Fibroblast of skin of abdomen (primary cell): Measurements from ENCODE around the gene MEGF9.

ENCODE experiments used
- DNase-seq: peaks from one replicate; pipeline ENCODE4 v3.0.0-alpha.2; 2013

Gene MEGF9

GRCh38 chr9:120702075-120702474 lies 12.2 kb downstream of the MEGF9 start:
- no peak for DNase-seq

DNA sequence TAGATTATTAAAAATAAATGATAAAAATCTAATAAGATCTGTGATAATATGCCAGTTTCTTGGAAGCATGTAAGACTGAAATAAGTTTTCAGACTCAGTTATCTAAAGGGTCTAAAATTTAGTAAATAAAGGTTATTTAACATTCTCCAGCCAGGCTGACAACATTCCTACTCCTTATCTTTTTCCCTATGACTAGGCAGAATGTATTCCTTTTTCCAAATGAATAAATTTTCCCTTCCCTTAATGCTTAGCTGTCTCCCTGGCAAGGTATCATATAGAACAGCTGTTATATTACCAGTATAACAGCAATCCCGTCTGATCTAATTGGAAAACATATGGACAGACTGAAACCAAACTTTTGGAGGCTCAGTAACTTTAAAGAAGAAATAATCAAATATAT lies 13.0 kb downstream of the MEGF9 start:
- no peak for DNase-seq

DNA sequence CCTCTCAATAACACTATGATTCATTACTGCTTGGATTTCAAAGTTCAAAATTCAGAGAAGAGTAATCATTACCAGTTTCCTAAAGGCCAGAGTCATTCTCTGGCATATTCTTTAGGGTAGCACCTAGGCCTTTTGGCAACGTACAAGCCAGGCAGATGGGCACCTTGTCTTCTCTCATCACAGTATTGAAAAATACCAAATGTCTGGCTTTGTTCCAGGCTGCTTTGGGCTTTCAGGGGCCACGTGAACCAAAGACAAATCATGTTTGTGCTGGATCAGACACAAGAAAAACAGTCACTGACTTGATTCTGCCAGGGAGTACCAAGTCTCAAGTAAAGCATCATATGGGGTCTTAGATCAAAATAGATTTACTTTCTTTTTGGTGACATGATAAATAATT lies 15.5 kb downstream of the MEGF9 start:
- DNase-seq: no peak

- DNase-seq: no peak
These were observed 16.8 kb downstream of the MEGF9 start for GRCh38 chr9:120697448-120697847.

GRCh38 chr9:120696551-120697230 lies 17.6 kb downstream of the MEGF9 start:
- no peak for DNase-seq

DNA sequence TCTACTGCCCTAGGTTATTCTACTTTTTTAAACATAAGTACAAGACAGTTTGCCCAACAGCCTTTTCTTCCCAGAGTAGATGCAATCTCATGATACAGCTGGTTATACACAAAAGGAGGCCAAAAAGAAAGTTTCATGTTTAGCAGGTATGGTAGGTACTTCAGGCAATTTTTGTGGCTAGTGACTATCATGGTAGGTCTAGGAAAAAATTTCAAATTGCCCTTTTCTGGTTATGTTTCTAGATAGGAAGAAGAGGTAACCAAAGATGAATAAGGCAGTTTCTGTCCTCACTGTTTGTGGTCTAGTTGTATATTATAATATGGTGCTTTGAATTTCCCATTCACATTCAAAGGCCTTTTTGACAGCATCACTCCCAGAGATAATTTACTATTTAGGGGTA lies 19.7 kb downstream of the MEGF9 start:
- no peak for DNase-seq

DNA sequence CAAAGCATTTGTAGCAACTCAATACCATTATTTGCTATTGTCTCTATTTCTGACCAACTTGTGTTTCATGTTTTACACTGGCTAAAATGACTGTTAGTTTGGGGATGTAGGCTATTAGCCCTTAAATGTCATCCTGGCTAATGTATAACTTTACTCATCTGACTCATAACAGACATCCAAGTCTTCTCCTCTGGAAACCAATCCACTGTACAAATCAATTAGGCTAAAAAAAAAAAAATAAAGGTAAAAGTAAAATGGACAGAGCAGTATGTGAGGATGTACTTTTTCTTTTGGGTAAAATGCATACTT lies 20.6 kb downstream of the MEGF9 start:
- DNase-seq: no peak

GRCh38 chr9:120692901-120693699 lies 21.2 kb downstream of the MEGF9 start:
- peak; percentile 30 for DNase-seq

GRCh38 chr9:120690372-120690771 lies 23.9 kb downstream of the MEGF9 start:
- no peak for DNase-seq

DNA sequence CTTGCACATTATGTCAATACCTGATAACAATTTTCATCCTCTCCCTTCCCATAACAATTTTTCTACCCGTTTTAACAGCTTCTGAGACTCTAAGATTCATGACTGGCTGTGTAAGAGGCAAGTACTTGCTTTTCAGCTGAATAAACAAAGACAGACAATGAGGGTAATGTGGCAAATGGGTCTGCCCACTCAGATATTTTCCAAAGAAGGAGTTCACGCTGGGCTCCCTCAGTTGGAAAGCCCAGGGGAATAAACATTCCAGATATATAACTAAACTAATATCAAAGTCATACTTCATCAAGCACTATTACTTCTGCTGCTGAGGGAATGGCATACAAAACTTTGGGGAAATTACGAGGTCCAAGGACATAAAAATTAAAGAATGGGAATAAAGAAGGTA lies 24.4 kb downstream of the MEGF9 start:
- DNase-seq: no peak

GRCh38 chr9:120688758-120689157 lies 25.5 kb downstream of the MEGF9 start:
- DNase-seq: no peak

GRCh38 chr9:120683150-120683549 lies 31.1 kb downstream of the MEGF9 start:
- no peak for DNase-seq

DNA sequence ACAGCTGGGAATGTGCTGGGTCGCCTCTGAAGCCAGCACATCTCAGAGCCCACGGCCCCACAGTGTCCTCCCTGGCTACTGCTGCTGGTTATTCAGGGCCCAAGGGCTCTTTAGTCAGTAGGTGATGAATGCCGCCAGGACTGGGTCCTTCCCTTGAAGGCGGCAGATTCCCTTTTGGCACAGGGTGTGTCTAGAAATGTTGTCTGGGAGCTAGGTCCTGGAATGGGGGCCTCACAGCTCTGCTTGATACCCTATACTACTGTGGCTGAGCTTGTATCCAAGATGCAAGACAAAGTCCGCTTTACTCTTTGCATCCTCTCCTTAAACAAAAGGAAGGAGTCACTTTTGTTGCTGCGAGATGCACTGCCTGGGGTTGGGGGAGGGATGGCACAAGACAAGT lies 33.1 kb downstream of the MEGF9 start:
- no peak for DNase-seq

GRCh38 chr9:120680579-120680978 lies 33.7 kb downstream of the MEGF9 start:
- no peak for DNase-seq

DNA sequence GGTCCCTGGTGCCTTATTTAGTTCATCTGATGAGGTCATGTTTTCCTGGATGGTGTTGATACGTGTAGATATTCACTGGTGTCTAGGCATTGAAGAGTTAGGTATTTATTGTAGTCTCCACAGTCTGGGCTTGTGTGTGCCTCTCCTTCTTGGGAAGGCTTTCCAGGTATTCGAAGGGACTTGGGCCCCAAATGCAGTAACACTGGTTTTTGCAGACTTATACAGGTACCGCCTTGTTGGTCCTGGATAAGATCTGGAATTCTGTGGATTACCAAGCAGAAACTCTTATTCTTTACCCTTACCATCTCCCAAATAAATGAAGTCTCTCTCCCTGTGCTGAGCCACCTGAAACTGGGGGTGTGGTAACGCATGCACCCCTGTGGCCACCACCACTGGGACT lies 34.1 kb downstream of the MEGF9 start:
- no peak for DNase-seq

- DNase-seq: no peak
These were observed 36.3 kb downstream of the MEGF9 start for GRCh38 chr9:120677965-120678364.

DNA sequence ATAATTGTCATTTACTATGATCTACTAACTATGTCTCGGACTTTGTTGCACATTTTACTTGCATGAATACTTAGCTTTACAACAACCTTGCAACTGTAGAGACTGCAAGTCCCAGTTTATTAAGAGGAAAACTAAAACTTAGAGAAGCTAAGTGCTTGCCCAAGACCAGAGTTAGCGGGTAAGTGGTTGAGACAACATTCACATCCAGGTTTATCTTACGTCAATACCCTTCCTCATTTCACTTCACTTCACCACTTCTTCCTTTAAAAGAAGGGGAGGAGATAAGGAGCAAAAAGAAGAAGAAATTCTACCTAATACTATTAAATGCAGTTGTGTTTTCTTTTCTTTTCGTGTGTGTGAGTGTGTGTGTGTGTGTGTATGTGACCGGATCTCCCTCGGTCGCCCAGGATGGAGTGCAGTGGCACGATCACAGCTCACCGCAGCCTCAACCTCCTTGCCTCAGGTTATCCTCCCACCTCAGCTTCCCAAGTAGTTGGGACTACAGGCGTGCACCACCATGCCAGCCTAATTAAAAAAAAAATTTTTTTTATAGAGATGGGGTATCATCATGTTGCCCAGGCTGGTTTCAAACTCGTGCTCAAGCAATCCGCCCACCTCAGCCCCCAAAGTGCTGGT lies 37.4 kb downstream of the MEGF9 start:
- DNase-seq: no peak

DNA sequence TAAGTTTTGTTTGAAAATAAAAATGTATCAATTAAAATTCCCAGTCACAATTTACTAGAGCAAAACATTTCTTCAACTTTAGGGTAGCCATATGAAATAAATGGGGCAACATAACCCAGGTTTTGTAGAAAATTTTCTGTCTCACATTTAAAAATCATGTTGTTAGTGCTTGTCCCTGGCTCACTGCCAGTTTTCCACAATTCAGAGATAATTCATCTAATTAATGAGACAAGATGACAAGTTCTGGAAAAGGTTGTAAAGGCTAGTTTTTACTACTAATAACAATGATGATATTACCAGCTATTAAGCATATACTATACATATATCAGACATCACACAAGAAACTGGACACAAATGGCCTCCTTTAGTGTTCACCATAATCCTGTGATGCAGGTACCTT lies 45.9 kb downstream of the MEGF9 start:
- no peak for DNase-seq

DNA sequence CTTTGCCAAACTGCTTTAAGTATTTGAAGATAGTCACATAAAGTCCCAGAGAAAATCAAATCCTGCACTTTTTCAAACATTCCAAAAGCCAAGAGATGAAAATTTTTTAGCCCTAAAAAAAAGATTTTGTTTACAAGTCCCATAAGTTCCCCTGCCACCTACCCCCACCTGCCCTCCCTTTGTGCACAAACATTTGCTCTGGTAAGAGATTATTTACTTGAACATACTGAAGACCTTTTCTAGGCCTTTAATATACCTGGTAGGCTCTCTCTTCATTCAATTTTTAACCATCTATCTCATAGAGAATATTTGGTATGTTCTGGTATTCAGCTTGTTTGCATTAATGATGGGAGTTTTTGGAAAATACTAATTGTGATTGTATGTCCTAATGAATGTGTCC lies 50.3 kb downstream of the MEGF9 start:
- DNase-seq: no peak

DNA sequence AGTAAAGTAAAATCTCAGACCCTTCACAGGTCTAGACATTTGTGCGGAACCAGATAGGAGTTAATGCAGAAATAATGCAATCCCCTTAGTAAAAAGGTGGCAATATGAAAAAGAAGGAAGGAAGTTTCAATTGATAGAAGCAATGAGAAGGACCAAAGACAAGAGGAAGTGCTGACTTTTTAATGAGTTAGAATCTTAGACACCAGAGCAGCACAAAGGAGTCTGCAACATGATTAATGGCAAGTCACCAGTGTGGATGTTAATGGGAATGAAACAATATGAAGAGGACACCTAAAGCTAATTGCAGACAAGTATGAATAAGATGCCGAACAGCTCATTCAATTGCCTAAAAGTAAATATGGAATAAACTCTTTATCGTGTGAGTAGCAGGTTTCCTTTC lies 50.9 kb downstream of the MEGF9 start:
- DNase-seq: no peak

DNA sequence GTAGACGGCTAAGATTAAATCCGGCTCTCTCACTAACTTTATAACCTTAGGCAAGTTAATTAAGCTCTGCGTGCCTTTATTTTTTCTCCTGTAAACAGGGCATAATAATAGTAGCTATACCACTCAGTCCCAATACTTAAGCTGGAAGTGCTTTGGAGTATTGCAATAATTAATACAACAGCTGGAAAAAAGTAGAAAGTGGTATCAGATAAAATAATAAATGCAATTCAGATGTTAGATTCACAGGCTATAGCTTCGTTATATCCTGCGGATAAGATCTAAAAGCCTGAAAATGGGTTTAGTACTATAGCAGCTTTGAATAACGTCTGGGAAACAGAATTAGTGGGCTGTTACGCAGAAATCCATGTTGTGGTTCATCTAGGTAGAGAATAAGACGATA lies 51.8 kb downstream of the MEGF9 start:
- no peak for DNase-seq

DNA sequence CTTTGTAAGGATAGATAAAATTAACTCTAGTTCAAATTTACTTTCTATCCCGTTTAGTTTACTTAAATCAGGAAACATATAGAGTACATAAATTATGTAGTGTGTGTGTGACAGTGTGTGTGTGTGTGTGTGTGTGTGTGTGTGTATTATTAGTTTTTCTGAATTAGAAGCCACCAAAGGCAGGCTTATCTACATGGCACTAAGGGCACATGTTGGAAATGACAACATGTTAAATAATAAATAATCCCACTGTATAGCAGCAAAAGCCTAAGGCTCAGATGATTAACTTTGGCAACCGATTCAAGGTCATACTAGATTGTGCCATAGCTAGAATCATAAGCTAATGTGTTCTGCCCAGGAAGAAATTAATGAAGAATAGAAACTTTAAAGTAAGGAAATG lies 54.6 kb downstream of the MEGF9 start:
- DNase-seq: no peak

GRCh38 chr9:120659209-120659608 lies 55.1 kb downstream of the MEGF9 start:
- DNase-seq: no peak

- peak; percentile 4 for DNase-seq
These were observed 59.2 kb downstream of the MEGF9 start for GRCh38 chr9:120655005-120655622.
